Measurements from ENCODE around the gene FDCSP. TPM values are rescaled to one million over a fixed set of nuclear protein-coding genes. Genes with fewer than 3 reads are reported as not detected.
"Not testable (repeated sequence)": the region's sequence is repeated elsewhere in the genome, so short reads cannot be mapped to it uniquely, and the experiment has no call there.

The FDCSP gene
- total and polyA plus RNA-seq, 3 experiments from 2014 or later: not detected

DNA sequence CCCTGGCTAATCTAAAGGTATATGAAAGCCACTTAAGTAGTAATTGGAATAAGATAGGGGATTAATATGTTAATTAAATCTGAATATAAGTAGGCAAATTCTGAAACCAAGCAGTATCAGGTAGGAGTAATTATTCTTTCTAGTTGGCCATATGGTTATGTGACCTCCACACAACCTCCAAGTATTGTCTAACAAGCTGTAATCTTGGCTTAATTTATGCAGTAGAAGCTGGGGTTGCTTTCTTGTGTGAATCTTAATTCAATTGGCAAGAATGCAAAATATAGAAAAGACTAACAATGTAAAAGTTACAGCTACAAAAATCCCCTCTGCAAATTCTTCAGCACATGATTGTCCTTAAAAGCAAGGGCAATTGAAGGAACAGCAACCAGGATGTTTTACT is 9.8 kb upstream of the FDCSP start:
- CTCF ChIA-PET; POLR2A ChIA-PET; H3K36me3 Mint-ChIP-seq; H3K4me3 ChIP-seq (ENCODE audit: low read length); H3K27ac ChIP-seq (ENCODE audit: low read depth, low read length); H3K27ac Mint-ChIP-seq; H3K4me1 Mint-ChIP-seq; H3K36me3 ChIP-seq (ENCODE audit: insufficient read depth, low read length); H3K27me3 Mint-ChIP-seq; H3K4me1 ChIP-seq (ENCODE audit: insufficient read depth, low read length); H3K4me3 Mint-ChIP-seq; H3K9me3 ChIP-seq (ENCODE audit: low read length); H3K27me3 ChIP-seq (ENCODE audit: insufficient read depth, low read length, poor library complexity, severe bottlenecking); DNase-seq: not testable (repeated sequence)
- H3K9me3 Mint-ChIP-seq: peaks cover 0 to 11% (median under 1%) of the 10 kb centered on the region in 5 donors

- H3K27ac ChIP-seq (ENCODE audit: low read depth, low read length); H3K27me3 ChIP-seq (ENCODE audit: insufficient read depth, low read length, poor library complexity, severe bottlenecking); H3K36me3 ChIP-seq (ENCODE audit: insufficient read depth, low read length); H3K27me3 Mint-ChIP-seq; H3K4me1 Mint-ChIP-seq; H3K9me3 ChIP-seq (ENCODE audit: low read length); DNase-seq; POLR2A ChIA-PET; H3K36me3 Mint-ChIP-seq; H3K9me3 Mint-ChIP-seq; H3K4me1 ChIP-seq (ENCODE audit: insufficient read depth, low read length); H3K4me3 ChIP-seq (ENCODE audit: low read length); H3K4me3 Mint-ChIP-seq; H3K27ac Mint-ChIP-seq: not testable (repeated sequence)
- CTCF ChIA-PET: interaction anchor here (0.7 kb wide), 1 partner anchor 131 kb away, joined by 3 read pairs; no protein-coding TSS in a partner anchor
Measured at GRCh38 chr4:70216550-70216949, 9.4 kb upstream of the FDCSP start.

DNA sequence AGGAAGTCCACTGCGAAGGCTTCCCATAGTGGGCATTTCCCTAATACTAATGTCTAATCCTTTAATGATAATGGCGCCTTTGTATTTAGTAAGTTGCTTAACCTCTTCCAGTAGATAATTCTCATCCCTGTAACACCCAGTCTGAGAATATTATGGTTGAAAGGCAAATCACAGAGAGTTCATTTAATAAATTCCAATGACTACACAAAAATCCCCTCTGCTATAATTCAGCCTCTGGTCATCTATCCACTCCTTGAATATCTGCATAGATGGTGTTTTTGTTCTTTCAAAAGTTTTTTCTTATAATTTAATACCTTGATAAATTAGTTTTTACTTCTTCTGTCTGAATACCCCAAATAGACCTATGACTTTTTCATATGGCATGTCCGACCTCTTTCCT is 4.5 kb upstream of the FDCSP start:
- H3K9me3 ChIP-seq (ENCODE audit: low read length); H3K36me3 Mint-ChIP-seq; H3K4me1 ChIP-seq (ENCODE audit: insufficient read depth, low read length); H3K27me3 ChIP-seq (ENCODE audit: insufficient read depth, low read length, poor library complexity, severe bottlenecking); H3K36me3 ChIP-seq (ENCODE audit: insufficient read depth, low read length); H3K4me3 ChIP-seq (ENCODE audit: low read length); H3K9me3 Mint-ChIP-seq; H3K4me3 Mint-ChIP-seq; H3K27ac ChIP-seq (ENCODE audit: low read depth, low read length); H3K4me1 Mint-ChIP-seq; H3K27ac Mint-ChIP-seq; CTCF ChIA-PET; DNase-seq; POLR2A ChIA-PET; H3K27me3 Mint-ChIP-seq: not testable (repeated sequence)

GRCh38 chr4:70221818-70222217 is 4.1 kb upstream of the FDCSP start:
- H3K9me3 ChIP-seq (ENCODE audit: low read length); H3K36me3 ChIP-seq (ENCODE audit: insufficient read depth, low read length); H3K27ac ChIP-seq (ENCODE audit: low read depth, low read length); H3K27me3 Mint-ChIP-seq; H3K4me3 ChIP-seq (ENCODE audit: low read length); H3K27me3 ChIP-seq (ENCODE audit: insufficient read depth, low read length, poor library complexity, severe bottlenecking); H3K4me1 Mint-ChIP-seq; DNase-seq; H3K36me3 Mint-ChIP-seq; H3K4me1 ChIP-seq (ENCODE audit: insufficient read depth, low read length); H3K27ac Mint-ChIP-seq; H3K4me3 Mint-ChIP-seq; CTCF ChIA-PET; POLR2A ChIA-PET; H3K9me3 Mint-ChIP-seq: not testable (repeated sequence)

DNA sequence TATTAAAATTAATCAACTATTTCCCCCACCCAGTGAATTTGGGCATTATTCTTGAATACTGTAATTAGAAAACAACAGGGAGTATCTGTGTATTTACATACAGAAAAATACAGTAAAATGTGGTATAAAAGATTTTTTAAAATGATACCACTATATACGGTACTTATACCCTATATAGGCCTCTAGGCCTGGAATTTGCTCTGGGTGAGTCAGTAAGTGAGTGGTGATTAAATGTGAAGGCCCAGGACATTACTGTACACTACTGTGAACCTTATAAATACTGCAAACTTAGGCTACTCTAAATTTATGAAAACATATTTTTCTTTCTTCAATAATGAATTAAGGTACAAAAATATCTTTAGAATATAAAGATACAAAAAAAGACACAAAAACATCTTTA is 10.2 kb downstream of the FDCSP start:
- Histone ChIP-seq H3K27ac (ENCODE audit: low read depth, low read length) (no peak overlapping the region), H3K9me3 (ENCODE audit: low read length) (no peaks in the 10 kb centered on the region), H3K4me1 (ENCODE audit: insufficient read depth, low read length) (no peaks in the 10 kb centered on the region), H3K27me3 (ENCODE audit: insufficient read depth, low read length, poor library complexity, severe bottlenecking) (no peaks in the 10 kb centered on the region), H3K4me3 (ENCODE audit: low read length) (no peak overlapping the region), H3K36me3 (ENCODE audit: insufficient read depth, low read length) (no peaks in the 10 kb centered on the region)
- DNase-seq: no peak
- Mint-ChIP-seq H3K27ac (no peak overlapping the region), H3K4me3 (no peak overlapping the region), H3K9me3 (peaks cover 0 to 8% (median 0%) of the 10 kb centered on the region in 5 donors), H3K4me1 (no peaks in the 10 kb centered on the region), H3K27me3 (no peaks in the 10 kb centered on the region), H3K36me3 (no peaks in the 10 kb centered on the region)
- ChIA-PET POLR2A (no interaction called here), CTCF (no interaction called here)

- DNase-seq: no peak
- no peaks in the 10 kb centered on the region for H3K27me3 ChIP-seq (ENCODE audit: insufficient read depth, low read length, poor library complexity, severe bottlenecking)
- Mint-ChIP-seq H3K4me1 (no peaks in the 10 kb centered on the region), H3K36me3 (no peaks in the 10 kb centered on the region), H3K27ac (no peak overlapping the region), H3K9me3 (peaks cover 0 to 8% (median 0%) of the 10 kb centered on the region in 5 donors), H3K27me3 (no peaks in the 10 kb centered on the region), H3K4me3 (no peak overlapping the region)
- H3K36me3 ChIP-seq (ENCODE audit: insufficient read depth, low read length): no peaks in the 10 kb centered on the region
- CTCF ChIA-PET: no interaction called here
- no peaks in the 10 kb centered on the region for H3K9me3 ChIP-seq (ENCODE audit: low read length)
- no peaks in the 10 kb centered on the region for H3K4me1 ChIP-seq (ENCODE audit: insufficient read depth, low read length)
- POLR2A ChIA-PET: no interaction called here
- H3K4me3 ChIP-seq (ENCODE audit: low read length): no peak overlapping the region
- H3K27ac ChIP-seq (ENCODE audit: low read depth, low read length): no peak overlapping the region
Measured at GRCh38 chr4:70239131-70239883, 13.4 kb downstream of the FDCSP start.

GRCh38 chr4:70239884-70240591 is 14.1 kb downstream of the FDCSP start:
- Histone ChIP-seq H3K27me3 (ENCODE audit: insufficient read depth, low read length, poor library complexity, severe bottlenecking) (no peaks in the 10 kb centered on the region), H3K4me3 (ENCODE audit: low read length) (no peak overlapping the region), H3K9me3 (ENCODE audit: low read length) (no peaks in the 10 kb centered on the region), H3K4me1 (ENCODE audit: insufficient read depth, low read length) (no peaks in the 10 kb centered on the region), H3K27ac (ENCODE audit: low read depth, low read length) (no peak overlapping the region), H3K36me3 (ENCODE audit: insufficient read depth, low read length) (no peaks in the 10 kb centered on the region)
- no peaks in the 10 kb centered on the region for H3K27me3 Mint-ChIP-seq
- CTCF ChIA-PET: no interaction called here
- H3K4me3 Mint-ChIP-seq: no peak overlapping the region
- no peaks in the 10 kb centered on the region for H3K36me3 Mint-ChIP-seq
- no peak overlapping the region for H3K27ac Mint-ChIP-seq
- no peaks in the 10 kb centered on the region for H3K4me1 Mint-ChIP-seq
- peaks cover 0 to 8% (median 0%) of the 10 kb centered on the region in 5 donors for H3K9me3 Mint-ChIP-seq
- POLR2A ChIA-PET: no interaction called here
- DNase-seq: no peak

GRCh38 chr4:70242297-70242696 is 16.4 kb downstream of the FDCSP start, which contains the start of gene CSN3:
Gene CSN3 (plus strand): TSS chr4:70242597. CDS start chr4:70244820, 2,223 bp downstream.
- H3K27ac ChIP-seq (ENCODE audit: low read depth, low read length); H3K4me3 Mint-ChIP-seq; H3K27ac Mint-ChIP-seq; H3K9me3 ChIP-seq (ENCODE audit: low read length); CTCF ChIA-PET; POLR2A ChIA-PET; H3K4me1 Mint-ChIP-seq; H3K4me3 ChIP-seq (ENCODE audit: low read length); DNase-seq; H3K27me3 Mint-ChIP-seq; H3K36me3 Mint-ChIP-seq; H3K4me1 ChIP-seq (ENCODE audit: insufficient read depth, low read length); H3K36me3 ChIP-seq (ENCODE audit: insufficient read depth, low read length); H3K27me3 ChIP-seq (ENCODE audit: insufficient read depth, low read length, poor library complexity, severe bottlenecking); H3K9me3 Mint-ChIP-seq: not testable (repeated sequence)

Data from CD8-positive, alpha-beta memory T cell (primary cell).